NT2/D1 (cell line): ENCODE measurements around the gene FAM184A.

Experiments used
- SUZ12 ChIP-seq: IDR thresholded peaks from 2 replicates; pipeline ENCODE4 v1.6.1; 2011; ENCODE audit not compliant: insufficient read length, insufficient read depth; ENCODE audit errors: extremely low read depth
- YY1 ChIP-seq: IDR thresholded peaks from 2 replicates; pipeline ENCODE4 v1.6.1; 2011; ENCODE audit not compliant: insufficient read length, insufficient read depth

DNA sequence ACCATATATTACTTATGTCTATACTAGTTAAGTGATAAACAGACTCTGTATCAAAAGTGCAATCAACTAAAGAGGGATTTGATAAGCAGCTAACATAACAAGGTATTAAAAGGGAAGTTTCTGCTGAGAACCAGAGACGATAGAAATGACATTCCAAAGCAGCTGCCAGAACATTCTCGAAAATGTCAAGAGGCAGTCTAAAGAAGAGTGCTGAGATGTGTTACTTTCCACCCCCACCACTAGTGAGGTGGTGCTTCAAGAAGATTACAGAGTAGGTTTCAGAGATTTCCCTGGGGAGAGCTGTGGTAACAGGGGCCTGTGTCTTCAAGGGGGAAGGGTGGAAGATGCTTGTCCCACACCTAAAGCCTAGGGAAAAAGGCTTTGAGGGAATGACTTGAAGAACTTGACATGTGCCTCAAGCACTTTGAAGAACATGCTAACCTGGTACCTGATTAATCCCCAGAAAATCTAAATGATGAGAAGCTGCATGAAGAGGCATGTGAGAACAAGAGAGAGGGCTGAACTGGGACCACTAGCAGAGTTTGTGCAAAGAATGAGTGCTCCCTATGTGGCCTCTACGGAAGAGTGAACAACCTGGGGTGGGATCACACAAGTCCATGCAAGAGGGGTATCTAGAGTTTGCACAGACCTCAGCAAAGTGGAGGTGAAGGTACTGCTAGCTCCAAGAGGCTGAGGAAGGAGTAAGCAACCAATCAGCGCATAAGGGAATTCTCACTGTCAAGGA is 5.0 kb downstream of the FAM184A start:
- TF ChIP-seq SUZ12: no peak
- no peak for TF ChIP-seq YY1
